HG03095 (cell line): Measurements from ENCODE around the gene CCDC85C.

Experiments used
- ATAC-seq: cut with Tn5 transposase; IDR thresholded peaks from one replicate; pipeline ENCODE4 v1.9.1; 2021; ENCODE audit warnings: moderate library complexity; ENCODE audit not compliant: unreplicated experiment

Gene CCDC85C

DNA sequence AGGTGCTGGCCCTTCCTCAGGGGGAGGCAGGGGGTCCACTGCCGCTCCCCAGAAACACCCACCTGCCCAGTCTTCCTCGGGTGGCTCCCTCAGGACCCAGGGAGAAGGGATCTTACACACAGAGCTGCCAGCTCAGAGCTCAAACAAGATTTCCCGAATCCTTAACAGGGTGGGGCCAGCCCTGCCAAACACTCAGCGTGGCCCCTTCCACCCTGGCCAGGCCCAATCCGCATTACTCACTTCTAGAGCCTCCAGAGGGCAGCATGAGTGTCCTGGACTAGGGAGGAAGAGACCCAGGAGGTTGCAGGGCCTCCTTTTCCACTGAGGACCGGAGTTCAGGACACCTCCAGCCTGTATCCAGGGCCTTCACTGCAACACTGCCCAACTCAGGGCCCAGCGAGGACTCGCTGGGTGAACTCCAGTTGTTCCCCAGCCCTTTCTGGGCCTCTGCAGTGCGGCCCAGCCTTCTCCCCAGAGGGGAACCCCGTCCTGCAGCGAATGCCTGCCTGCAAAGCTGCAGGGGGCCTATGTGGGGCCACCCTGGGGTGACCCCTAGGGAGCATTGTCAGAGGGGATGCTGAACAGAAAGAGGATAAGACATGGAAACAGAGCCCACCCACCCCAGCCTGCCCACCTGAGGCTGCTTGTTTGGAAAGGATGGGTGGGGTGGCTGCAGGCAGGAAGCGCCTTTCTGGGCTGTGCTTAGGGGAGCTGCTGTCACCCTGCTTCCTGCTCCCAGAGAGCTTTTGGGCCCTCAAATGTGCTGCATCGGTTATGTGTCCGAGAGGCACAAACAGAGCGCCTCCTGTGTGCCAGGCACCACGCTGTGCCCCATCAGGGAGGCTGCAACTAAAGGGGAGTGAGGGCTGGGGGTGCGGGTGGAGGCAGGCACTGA lies 79.0 kb downstream of the CCDC85C start:
- no peak for ATAC-seq

DNA sequence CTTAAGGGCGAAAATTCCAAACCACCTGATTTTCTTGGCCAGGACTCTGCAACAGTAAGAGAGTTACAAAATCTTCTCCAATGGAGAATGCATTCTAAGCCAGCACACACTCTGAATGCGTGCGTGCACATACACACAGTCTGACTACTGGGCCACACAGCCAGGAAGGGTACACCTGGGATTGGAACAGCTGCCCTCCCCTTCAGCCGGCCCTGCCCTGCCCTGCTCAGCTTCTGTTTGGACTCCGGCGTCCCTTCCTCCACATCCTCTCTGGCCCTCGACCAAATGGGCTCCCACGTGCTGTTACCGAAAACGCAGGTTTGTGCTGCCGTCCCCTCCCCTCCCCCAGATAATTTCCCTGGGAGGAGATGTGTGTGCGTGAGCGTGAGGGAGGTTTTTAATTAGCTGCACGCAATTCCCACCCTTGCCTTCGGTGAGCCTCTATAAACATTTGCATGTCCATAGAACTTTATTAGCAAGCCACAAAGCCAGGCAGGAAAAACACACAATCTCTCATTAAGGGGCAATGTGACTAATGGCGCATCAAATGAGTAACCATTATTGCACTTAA lies 79.8 kb downstream of the CCDC85C start:
- ATAC-seq = no peak

DNA sequence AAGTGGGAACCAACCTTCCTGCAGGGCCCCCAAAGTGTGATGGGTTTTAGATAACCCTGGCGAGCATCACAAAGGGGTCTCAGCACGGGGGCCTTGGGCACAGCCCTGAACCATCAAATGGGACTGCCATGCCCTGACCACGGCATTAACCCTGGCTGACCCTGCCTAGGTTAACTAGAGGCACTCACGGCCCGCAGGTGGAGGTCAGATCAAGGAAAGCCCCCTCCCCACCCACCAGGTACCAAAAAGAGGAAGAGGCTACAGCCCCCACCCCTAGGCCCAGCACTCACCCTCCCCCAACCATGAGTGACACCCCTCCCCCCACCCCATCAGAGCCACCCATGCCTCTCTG lies 80.3 kb downstream of the CCDC85C start:
- no peak for ATAC-seq

DNA sequence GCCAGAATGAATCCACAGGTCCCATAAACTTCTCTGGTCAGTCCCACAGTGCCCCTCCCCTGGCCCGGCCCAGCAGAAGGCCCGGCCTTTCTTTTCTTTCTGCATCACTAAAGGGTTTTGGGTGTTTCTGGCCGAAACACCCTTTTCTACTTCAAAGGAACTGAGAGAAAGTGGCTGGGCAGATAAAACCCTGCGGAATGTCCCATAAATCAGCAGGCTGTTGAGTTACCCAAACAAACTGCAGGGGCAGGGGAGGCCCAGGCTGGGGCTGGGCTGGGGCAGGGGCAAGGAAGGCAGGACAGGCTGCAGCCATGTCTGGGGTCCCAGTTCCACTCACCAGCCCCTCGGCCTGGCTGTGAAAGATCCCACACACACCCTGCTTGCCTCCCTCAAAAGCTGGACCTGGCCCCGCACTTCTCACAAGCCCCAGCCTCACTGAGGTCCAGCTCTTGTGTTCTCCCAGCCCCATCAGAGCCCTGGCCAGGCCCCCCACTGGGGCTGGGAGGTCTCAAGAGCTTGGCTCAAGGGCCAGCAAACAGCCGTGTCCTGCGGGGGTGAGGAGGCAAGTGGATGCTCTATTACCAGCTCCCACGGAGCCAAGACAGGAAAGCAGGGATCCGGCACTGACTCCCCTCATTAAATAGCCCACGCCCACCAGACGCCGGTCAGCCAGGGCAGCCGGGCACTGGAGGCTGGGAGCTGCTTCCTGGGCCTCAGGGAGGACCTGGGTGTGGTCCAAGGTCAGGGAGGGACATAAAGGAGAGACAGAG lies 80.9 kb downstream of the CCDC85C start:
- no peak for ATAC-seq

DNA sequence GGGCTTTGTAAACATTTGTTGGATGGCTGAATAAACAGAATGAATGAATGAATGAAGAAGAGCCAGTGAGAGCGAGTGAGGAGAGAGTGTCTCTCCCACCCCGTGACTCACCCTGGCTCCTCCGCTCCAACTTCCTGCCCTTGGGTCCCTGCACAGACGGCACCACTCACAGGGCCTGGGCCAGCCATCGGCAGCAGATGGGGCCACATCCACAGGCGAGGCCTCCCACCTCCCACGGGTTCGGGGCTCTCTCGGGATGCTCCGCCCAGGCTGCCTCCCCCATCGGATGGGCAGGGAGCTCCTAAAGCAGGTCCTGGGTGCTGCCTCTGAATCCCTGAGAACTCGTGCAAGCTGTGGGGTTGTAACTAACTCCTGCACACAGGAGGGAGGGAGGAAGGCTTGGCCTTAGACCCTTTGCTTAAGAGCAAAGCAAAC lies 81.5 kb downstream of the CCDC85C start:
- no peak for ATAC-seq

DNA sequence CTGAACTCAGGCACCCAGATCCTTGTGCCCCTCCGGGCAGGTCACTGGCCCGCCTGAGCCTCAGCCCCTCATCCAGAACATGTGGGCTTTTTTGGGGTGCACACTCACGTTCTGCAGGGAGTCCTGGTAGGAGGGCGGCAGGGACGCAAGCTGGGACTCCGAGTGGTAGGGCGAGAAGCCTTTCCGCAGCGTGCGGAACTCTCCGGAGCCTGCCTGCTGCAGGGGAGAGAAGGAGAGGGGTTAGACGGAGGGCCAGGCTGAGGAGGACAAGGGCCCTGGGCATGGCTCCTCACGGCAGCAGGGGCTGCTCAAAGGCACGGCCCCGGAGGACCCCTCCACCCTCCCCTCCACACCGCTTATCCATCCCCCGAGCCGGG lies 82.0 kb downstream of the CCDC85C start:
- ATAC-seq = no peak

DNA sequence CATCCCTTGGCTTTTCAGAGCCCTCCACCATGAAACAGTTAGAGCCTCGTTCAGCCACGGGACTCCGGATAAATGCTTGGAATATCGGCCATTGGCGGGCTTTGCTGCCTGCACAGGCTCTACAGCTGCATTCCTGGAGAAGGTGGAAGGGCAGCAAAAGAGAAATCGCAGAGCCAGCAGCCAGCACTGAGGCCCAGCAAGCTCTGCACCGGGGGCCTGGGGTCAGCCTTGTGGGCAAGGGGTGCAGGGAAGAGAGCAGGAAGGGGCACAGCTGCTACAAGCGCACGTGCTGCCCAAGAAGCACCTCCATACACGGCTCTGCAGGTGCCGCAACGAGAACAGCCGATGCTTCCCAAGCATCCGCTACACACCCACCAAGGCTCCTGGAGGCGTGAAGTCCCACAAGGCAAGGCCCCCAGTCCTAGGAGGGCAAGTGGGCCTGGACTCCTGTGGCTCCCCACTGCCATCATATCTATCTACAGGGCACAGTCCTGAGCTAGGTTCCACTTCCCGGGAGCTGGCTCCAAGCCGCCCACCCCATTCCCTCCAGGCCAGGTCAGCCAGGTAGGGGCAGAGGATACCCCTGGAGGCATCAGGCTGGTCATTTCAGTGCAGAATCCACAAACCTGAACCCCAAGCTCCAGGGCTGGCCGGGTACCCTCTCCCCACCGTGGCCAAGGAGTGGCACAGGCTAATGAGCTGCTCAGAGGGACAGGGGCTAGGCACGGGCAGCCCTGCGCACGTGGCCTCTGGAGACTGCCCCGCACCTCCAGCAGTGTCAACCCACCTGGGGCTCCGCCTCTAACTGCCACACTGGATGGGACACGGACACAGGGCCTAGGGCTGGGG lies 82.6 kb downstream of the CCDC85C start:
- no peak for ATAC-seq

DNA sequence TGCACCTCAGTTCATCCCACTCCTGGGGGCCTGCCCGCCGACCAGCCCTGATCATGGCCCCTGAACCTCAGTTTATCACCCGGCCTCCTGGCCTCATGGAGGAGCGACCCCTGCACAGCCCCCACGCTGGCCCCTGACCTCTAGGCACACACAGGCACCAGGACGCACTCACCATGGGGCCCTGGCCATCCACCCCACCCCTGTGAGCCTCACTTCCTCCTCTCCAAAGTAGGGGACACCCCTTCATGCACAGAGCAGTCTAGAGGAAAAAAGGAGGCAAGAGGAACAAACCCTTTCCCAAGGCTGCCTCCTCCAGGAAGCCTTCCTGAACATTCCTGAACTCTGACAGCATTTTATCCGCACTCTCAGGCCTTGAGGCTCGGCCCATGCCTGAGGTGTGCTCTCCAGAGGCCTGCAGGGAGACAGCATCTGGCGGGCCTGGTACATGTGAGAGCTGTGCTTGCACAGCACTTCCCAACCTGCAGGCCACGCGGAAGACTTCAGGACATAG lies 83.4 kb downstream of the CCDC85C start:
- ATAC-seq = no peak

DNA sequence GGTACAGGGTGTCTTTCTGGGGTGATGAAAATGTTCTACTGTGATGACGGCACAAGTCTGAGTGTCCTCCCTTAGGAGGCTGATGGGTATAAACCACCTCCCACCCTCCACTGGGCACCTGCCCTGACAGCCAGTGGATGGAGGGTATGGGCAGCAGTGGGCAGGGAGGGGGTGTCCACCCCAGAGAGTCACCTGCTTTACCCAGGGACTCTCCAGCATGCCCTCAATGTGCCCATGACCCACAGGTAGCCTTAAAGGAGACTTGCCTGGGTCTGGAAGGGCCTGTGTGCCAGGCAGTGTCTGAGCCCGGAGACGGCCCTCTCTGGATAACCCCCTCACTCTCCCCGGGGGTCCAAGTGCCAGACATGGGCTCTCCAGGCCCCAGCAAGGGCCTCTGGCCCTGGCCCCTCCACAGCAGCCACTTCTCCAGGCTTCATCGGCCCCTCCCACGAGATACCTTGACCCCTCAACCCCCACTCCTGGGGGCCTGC lies 84.0 kb downstream of the CCDC85C start:
- ATAC-seq = no peak

DNA sequence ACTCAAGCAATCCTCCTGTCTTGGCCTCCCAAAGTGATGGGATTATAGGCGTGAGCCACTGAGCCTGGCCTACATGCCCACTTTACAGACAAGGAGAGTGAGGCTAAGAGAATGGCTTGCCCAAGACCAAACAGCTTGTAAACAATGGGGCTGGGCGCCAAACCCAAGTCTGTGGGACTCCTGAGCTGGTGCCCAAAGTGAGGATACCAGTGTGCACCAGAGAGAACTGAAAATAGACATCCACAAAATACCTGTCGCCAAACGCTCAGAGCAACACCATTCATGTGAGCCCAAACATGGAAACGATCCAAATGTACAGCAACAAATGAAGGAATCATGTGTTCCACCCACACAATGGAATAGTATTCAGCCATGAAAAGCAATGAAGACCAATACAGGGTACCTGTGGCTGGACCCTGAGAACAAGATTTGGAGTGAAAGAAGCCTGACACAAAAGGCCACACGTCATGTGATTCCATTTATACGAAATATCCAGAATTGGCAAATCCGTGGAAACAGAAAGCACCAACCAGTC lies 84.6 kb downstream of the CCDC85C start:
- no peak for ATAC-seq

DNA sequence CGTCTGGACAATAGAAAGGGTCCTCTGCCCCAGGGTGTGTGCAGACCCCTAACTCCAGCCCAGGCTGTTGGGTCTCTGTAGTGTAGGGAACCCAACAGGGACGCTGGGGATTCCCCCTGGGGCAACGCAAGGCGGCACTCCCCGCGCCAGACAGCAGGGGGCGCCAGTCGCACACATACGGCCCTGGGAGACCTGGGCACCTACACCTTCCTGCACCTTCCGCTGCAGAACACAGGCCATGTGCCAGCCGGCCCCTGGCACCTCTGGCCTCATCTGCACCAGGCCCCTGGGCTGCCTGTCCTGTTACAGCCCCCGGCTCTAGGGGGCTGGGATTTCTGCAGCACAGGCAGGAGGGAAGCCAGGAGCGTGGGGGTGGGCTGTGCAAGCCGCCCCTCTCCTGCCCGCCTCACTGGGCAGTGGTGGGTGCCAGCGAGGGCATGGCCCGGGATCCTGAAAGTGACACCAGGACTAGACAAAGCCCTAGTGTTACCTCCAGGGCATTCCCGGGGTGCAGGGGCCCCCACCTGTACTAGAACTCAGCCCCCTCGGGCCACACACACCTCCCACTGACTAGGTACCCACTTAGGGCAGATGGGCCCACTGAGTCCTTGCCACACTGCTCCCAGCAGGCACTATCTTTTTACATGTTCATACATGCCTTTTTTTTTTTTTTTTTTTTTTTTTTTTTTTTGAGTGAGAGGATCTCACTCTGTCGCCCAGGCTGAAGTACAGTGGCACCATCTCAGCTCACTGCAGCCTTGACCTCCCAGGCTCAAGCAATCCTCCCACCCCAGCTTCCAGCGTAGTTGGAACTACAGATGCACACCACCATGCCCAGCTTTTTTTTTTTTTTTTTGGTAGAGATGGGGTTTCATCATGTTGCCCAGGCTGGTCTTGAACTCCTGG lies 85.3 kb downstream of the CCDC85C start:
- no peak for ATAC-seq

DNA sequence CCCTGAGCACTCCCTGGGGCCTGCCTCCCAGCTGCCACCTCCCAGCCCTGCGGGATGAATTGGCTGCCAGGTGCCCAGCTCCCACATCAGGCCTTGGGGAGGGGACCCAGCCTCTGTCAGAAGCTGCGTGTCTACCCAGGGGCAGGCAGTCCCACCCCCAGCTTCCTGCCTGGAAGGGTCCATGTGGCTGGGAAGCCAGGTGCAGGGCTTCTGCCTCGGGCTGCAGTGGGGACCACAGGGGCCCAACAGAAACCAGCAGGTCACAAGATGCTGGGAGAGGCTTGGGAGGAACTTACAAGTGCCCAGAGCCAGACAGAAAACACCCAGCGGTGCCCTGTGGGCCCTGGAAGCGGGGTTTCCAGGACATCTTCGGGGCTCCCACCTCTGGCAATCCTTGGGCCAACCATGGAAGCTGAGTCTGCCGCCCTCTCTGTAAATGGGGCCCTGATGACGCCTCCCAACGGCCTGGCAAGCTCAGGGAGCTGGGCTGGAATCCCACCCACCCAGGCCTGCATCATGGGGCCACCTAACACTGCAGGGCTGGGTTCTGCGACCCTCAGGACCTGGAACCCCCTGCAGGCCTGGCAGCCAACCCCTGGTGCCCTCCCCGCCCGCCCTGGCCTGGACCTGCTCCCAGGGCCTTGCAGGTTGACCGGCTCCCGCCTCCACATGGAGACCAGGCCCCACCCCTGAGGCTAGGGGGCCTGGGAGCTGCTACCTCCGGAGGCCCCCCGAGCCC lies 86.2 kb downstream of the CCDC85C start:
- ATAC-seq = no peak

DNA sequence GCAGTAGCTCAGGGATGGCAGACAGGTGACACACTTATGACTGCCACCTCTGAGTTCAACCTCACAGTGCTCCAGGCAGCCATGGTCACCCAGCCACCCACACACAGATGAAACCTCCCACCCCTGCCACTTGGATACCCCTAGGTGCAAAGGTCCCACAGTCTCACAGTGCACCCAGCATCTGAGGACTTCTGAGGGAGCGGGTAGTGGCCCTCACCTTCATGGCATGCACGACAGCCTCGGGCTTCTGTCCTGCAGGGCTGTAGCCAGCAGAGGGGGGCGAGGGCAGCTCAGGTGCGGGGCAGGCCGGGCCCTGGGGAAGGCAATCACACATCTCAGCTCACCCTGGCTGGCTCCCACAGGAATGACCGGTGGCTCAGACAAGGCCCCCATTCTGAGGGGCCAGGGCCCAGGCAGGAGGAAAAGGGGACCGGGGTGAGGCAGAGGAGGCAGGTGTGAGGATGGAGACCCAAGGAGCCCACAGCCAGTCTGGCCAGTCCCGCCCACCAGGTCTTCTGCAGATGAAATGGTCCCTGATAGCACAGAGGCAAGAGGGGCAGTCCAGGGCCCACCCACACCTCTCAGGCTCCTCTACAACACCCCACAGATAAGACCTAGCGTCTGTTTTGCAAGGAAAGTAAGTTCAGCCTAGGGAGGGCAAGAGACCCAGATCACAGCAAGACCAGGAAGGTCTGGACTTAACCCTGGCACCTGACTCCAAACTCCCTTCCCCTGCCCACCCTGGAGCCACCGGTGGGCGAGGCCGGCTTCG lies 87.0 kb downstream of the CCDC85C start:
- ATAC-seq = no peak

DNA sequence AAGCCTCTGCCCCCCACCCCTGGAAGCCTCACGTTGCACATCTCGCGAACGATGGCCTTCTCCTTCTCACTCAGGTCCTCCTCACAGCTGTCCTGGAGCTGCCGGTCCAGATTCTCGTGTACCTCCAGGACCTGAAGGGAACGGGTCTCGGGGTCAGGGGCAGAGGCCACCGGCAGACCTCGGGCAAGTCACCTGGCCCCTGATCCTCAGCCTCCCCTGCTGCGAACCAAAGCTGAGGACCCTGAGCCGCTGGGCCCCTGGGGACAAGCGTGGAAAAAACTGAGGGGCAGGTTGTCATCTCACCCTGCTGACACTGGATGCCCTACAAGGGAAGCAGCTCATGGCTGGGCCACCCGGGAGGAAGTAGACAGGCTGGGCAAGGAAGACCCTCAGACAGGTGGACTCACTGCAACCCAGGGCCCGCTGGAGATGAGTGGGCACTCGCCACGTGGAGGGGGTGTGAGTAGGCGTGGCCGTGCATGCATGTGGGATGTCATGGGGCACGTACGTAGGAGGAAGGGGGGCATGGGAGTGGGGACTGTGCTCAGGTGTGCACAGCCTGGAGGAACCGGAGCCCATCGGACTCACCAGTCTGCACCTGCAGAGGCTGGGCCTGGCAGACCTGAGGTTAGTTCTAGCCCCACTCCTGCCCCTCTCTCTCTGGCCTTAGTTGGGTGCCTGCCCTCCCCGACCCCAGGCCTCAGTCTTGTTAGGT lies 87.7 kb downstream of the CCDC85C start:
- ATAC-seq = no peak

DNA sequence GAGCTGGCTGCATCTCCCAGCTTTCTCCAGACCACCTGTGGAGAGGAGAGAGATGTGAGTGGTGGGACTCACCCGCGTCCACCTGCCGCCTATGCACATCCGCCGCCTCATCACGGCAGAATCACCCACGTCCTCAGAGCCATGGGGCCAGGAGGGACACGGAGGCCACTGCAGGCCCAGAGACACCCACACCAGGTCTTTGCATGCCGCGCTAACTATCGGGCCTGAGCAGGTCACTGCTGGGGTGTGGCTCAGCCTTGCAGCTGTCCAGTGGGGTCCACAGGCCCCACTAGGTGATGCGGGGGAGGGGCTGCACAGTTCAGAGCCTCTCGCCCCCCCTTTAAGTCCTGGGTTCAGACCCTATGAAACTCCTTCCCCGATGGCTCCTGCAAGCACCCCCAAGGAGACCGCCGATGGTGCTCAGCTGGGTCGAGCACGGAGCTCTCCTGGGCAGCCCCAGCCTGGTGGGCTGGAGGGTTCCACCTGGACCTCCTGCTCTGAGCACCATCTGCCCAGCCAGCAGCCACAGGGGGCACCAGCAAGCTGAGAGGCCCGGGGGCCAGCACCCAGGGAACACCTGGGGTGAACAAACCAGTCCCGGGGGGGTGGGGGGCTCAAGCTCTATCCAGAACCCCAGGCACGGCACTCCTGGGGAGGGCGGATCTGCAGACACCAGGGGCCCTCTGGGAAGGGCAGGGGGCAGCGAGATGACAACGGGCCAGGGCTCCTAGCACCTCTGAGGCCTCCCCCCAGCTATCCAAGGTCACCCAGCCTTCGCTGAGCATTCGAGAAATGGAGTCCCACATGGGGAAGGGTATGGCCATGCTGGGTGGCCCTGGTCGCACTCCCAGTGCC lies 88.5 kb downstream of the CCDC85C start:
- no peak for ATAC-seq

DNA sequence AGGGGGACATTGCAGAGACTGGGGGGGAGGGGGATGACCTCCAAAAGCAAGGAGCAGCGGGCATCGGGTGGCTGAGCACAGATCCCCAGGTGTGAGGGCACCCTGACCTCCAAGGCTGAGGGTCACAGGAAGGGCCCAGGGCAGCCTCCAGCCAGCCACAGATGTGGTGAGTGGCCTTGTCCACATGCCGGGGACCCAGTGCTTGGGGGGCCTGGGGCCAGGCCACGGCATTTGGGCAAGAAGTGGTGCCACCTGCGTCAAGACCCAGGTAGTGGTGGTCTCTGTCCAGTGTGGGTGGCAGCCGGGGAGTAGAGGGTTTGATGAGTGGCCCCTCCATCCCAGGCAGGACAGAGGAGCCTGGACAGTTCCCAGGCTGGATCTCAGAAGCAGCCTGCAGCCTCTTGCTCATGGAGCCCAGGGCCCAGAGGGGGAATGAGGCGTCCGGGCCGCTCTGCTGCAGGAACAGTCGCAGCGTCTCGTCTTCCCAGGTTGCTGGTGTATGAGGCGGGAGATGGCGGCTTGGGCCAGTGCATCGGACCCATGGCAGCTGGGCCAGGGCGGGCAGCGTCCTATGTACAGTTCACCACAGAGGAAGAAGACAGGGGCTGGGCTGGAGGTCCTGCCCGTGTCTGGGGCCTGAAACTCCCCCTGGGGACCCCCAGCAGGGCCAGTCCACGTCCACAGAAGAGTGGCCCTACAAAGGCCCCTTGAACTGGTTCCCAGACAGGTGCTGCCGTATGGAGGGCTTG lies 89.3 kb downstream of the CCDC85C start:
- ATAC-seq = no peak
